ENCODE measurements around the gene HSPA12B.

DNA sequence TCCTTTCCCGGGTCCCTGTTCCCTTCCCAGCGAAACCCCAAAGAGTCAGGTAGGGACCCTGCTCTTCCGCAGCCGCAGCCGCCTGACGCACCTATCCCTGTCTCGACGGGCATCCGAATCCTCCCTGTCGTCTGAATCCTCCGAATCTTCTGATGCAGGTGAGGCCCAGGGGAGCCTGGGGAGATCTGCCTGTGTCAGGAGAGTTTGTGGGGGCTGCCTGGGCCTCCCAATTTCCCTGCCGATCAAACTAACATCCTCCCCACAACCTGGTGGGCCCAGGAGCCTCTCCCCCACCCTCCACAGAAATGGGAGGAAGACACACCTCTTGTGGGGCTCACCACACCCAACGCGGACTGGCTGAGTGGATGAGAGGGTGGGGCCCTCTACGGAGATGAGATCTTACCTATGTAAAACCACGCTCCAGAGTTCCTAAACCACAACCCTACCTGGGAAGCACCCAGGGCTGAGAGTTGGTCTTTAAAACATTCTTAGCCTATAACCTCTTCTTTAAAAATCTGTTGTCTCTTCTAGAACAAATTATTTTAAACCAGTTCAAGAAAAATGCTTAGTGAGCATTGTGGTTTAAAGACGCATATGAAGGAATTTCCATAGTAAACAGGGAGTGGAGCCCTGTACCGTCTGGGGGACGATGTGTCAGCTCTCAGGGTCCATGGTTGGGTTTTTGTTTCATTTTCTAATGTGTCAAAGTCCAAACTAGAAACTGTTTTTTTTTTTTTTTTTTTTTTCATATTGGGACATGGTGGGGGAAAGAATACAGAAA, 65.3 kb downstream of the HSPA12B start:
- TF ChIP-seq POLR2A (IDR thresholded peaks at IDR 0.05; ENCODE audit: low read depth, low read length) (no peak), POLR2AphosphoS5 (IDR thresholded peaks at IDR 0.05; ENCODE audit: insufficient read depth, low read depth, low read length) (no peak), CTCF (IDR thresholded peaks at IDR 0.05; ENCODE audit: extremely low read depth in 1 of 2, insufficient read depth in 1 of 2, low read depth in 1 of 2, low read length in 2 of 2) (no peak), JUN (IDR thresholded peaks at IDR 0.05; ENCODE audit: borderline replicate concordance, insufficient read depth, insufficient read length, low read depth) (no peak), EZH2 (IDR thresholded peaks at IDR 0.05; ENCODE audit: borderline replicate concordance, low read depth, low read length, severe bottlenecking) (no peak), MAX (IDR thresholded peaks at IDR 0.05; ENCODE audit: insufficient read depth, insufficient read length) (no peak), MYC (IDR thresholded peaks at IDR 0.05; ENCODE audit: low read depth, low read length) (no peak)
